Measurements from ENCODE around the gene DIP2C.
"Not testable (repeated sequence)": the region's sequence is repeated elsewhere in the genome, so short reads cannot be mapped to it uniquely, and the experiment has no call there.

DIP2C gene, protein sequence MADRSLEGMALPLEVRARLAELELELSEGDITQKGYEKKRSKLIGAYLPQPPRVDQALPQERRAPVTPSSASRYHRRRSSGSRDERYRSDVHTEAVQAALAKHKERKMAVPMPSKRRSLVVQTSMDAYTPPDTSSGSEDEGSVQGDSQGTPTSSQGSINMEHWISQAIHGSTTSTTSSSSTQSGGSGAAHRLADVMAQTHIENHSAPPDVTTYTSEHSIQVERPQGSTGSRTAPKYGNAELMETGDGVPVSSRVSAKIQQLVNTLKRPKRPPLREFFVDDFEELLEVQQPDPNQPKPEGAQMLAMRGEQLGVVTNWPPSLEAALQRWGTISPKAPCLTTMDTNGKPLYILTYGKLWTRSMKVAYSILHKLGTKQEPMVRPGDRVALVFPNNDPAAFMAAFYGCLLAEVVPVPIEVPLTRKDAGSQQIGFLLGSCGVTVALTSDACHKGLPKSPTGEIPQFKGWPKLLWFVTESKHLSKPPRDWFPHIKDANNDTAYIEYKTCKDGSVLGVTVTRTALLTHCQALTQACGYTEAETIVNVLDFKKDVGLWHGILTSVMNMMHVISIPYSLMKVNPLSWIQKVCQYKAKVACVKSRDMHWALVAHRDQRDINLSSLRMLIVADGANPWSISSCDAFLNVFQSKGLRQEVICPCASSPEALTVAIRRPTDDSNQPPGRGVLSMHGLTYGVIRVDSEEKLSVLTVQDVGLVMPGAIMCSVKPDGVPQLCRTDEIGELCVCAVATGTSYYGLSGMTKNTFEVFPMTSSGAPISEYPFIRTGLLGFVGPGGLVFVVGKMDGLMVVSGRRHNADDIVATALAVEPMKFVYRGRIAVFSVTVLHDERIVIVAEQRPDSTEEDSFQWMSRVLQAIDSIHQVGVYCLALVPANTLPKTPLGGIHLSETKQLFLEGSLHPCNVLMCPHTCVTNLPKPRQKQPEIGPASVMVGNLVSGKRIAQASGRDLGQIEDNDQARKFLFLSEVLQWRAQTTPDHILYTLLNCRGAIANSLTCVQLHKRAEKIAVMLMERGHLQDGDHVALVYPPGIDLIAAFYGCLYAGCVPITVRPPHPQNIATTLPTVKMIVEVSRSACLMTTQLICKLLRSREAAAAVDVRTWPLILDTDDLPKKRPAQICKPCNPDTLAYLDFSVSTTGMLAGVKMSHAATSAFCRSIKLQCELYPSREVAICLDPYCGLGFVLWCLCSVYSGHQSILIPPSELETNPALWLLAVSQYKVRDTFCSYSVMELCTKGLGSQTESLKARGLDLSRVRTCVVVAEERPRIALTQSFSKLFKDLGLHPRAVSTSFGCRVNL (N-terminal part only)

DNA sequence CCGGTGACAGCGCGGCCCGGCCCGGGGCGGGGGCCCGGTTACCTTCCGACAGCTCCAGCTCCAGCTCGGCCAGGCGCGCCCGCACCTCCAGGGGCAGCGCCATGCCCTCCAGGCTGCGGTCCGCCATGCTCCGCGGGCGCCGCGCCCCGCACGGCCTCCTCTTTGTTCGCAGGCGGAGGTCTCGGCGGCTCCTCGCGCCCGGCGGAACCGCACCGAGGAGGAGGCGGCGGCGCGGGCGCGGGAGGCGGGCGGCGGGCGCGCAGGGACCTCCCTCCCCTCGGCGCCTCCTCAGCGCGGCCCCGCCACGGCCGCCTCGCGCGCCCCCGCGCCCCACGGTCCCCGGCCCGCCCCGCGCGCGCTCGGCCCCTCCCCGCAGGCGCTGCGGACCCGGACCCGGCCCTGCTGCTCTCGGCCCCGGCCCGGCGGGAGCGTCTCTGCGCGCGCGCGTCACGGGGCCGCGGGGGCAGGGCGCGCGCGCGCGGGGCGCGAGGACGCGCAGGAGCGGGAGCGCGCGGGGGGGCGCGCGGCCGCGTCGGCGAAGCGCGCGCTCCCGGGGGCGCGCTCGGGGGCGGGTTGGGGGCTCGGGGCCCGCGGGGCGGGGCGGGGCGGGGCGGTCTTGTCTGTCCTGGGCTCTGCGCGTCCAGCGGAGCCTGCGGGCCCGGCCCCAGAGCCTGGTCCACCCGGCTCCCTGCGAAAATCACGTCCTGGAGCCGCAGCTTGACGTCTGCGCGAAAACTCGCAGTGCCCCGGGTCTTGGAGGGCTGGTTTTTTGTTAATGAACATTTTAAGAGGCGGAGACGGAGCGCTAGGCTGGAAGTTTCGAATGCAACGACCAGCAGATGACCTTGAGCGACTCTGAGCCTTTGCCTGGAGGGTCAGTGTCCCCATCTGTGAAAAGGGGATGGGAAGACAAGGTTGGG is at the start of gene DIP2C:
Gene DIP2C, minus strand, starts transcription at position 217 of the 920 bp plus-strand sequence. Its CDS starts 90 bp downstream, at position 127.
- DNase-seq (ENCODE audit: low spot score), result peak; percentile 85

DNA sequence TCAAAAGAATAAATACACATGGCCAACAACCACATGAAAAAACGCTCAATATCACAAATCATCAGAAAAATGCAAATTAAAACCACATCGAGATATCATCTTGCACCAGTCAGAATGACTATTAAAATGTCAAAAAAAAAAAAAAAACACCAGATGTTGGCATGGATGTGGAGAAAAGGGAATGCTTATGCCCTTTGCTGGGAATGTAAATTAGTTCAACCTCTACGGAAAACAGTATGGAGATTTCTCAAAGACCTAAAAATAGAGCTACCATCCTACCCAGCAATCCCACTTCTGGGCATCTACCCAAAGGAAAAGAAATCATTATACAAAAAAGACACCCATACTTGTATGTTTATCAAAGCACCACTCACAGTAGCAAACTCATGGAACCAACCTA is 45.0 kb upstream of the DIP2C start:
- no peak for DNase-seq (ENCODE audit: low spot score)

DNA sequence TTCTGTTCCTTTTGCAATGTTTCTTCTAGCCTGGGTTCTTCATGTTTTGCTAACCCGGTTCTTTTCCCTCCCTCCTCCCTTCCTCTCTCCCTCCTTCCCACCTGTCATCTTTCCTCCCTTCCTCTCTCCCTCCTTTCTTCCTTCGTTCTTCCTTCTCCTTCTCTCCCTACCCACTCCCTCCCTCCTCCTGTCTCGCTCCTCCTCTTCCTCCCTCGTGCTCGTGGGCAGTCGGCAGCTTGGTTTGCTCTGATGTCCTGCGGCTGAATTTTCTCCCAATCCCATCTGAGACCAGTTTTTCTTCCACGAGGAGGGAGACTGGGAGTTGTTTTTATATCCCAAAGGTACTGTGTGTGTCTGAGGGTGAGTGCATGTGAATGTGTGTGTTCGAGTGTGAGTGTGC is 43.6 kb upstream of the DIP2C start:
- no peak for DNase-seq (ENCODE audit: low spot score)

DNA sequence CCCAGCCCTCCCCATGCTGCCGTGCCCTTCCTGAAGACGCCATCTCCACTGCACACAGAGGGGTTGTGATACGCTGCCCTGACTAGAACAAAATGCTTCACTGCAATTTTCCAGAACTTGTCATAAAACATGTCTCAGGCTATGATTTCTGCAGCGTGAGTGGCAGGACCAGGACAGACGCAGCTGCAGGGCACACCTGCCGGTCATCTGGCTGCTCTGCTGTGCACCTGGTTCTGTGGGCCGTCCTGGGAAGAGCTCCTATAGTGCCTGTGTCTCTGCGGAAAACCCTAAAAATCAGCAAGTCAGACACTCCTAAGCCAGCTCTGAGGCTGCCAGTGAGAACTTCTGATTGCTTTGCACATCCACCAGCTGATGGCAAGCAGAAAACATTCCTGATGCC is 39.7 kb upstream of the DIP2C start:
- DNase-seq (ENCODE audit: low spot score), result no peak

DNA sequence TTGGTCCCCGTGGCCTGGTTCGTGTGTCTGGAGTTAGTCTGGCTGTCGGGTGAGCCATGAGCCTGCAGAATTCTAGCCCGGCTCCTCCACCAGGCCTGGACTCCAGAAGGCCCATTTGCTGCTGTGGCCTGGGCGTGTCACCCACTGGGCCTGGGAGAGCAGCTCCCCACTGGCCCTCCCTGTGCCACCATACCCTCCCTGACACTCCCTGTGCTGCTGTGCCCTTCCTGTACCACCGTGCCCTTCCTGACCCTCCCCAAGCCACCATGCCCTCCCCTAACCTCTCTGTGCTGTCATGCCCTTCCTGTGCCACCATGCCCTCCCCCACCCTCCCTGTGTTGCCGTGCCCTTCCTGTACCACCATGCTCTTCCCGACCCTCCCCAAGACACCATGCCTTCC is 39.1 kb upstream of the DIP2C start:
- no peak for DNase-seq (ENCODE audit: low spot score)

DNA sequence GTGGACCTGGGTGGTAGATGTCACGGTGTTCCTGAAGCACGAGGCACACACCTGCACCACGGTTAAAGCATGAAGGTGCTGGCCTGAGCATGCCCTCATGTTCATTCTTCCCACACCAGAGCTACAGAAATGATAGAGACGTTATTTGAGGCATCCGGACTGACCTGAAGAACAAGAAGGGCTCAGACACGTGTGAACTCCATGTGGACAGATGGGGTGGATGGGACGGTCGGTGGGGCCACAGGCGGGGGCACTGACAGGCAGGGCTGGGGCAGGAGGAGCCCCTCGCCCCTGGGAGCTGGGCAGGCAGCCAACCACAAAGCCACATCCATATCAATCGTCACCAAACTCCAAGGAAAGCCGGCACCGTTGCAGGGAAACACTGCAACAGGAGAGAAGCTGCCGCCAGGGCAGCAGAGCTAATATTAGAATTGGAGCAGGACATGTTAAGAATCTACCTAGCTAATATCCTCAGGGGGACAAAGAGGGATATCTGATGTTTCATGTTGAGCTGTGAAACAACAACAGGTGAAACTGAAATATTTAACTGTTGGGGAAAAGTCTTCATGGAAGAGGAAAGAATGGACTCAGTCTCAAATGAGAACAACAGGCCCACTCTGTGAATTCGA is 37.8 kb upstream of the DIP2C start:
- DNase-seq (ENCODE audit: low spot score), result no peak

DNA sequence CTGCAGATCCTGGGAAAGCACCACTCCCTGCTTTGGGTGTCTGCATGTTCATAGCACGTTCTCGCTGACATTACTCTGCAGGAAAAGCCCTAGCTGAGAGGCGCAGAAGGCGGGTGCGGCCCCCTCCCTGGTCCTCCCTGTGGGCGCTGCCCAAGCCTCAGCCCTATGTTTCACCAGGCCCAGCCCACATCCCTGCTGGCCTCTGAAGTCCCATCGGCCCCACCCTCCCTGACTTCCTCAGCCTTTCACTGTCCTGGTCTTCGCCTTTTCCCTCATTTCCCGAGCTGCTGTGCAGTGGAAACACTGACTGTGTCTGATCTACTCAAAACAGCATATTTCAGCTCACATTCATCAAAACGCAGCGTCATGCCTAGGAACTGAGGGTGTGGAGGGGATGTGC is 36.3 kb upstream of the DIP2C start:
- no peak for DNase-seq (ENCODE audit: low spot score)

DNA sequence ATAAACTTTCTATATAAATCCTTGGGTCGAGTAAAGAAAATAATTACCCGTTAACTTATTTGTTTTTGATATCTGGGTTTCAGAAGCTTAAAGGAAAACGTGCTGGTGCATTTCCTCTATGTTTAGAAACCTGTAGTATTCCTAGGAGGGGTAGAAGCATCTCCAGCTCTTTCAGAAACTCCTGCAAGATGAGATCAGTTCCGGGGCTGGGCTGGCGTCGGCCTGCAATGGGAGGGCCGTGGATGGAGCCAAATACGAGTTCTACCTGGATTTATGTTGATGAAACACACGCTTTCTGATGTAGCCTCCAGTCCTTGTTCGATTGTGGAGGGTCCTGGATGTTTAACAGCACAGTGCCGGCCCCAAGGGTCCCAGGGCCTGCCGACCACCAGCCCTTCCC is 35.8 kb upstream of the DIP2C start:
- no peak for DNase-seq (ENCODE audit: low spot score)

DNA sequence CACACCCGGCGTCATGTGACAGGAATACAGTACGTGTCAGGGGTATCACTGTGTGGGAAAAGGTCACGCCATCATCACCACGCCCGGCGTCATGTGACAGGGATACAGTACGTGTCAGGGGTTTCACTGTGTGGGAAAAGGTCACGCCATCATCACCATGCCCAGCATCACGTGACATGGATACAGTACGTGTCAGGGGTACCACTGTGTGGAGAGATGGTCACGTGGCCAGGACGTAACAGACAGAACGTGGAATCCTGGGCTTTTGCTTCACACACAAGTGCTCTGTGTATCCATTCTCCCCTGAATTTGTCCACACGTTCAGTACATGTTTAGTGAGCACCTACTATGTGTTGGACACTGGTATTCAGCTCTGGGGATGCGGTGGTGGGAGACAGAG is 34.5 kb upstream of the DIP2C start:
- no peak for DNase-seq (ENCODE audit: low spot score)

DNA sequence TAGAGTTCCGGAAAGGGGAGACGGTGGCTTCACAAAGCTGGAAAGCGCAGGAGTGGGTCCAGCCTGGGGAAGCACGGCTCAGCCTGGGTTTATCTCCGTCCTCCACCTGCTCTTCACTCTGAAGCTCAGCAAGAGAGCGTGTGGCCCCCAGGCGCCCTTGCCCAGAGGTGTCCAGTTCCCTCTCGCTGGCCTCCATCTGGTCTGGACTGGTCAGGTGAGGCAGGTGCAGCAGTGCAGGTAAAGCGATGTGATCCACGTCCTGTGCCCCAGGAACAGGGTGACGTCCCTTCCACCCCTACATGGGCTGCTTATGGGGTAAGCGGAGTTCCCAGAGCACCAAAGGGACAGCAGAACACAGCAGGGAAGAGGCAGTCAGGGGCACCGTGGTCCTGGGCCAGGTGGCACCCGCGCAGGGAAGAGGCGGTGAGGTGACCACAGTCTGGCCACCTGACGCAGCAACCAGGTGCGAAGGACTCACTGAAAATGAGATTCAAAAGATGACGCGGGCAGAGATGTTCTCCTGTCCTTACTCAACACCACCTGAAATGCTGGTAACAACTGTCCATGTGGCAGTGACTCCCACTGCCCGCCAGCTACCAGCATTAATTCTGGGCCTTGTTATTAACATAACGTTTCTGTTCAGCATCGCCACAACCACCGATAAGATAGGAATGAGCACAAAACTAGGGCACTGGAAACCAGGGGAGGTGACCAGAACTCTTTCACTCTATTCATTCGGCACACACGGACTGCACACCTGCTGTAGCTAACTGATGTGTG is 33.0 kb upstream of the DIP2C start:
- DNase-seq (ENCODE audit: low spot score), result no peak

DNA sequence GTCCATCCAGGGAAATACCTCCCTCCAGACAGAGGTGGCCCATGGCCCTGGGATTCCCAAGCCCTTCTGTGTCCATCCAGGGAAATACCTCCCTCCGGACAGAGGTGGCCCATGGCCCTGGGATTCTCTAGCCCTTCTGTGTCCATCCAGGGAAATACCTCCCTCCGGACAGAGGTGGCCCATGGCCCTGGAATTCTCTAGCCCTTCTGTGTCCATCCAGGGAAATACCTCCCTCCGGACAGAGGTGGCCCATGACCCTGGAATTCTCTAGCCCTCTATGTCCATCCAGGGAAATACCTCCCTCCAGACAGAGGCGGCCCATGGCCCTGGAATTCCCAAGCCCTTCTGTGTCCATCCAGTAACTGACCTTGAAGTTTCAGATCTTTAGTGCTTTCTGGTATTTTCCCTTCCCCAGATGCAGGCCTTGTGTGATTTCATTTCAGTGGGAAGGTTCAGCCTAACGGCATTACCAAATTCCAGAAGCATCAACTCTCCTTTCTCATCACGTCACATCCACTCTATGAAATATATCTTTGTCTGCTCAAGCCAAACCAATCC is 28.8 kb upstream of the DIP2C start:
- no peak for DNase-seq (ENCODE audit: low spot score)

DNA sequence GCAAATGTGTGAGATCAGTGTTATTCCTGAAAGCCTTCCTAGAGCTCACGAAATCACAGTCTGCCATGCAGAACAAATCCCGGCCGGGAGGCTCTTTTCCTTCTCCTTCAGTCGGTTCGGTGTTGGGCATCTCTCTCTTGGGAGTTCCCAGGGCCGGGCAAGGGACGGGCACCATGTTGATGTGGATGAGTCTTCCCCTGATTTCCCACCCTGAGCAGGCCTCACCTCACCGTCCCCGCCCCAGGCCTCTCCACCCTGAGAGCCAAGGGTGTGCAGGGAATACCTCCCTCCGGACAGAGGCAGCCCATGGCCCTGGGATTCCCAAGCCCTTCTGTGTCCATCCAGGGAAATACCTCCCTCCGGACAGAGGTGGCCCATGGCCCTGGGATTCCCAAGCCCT is 28.0 kb upstream of the DIP2C start:
- DNase-seq (ENCODE audit: low spot score), result no peak

DNA sequence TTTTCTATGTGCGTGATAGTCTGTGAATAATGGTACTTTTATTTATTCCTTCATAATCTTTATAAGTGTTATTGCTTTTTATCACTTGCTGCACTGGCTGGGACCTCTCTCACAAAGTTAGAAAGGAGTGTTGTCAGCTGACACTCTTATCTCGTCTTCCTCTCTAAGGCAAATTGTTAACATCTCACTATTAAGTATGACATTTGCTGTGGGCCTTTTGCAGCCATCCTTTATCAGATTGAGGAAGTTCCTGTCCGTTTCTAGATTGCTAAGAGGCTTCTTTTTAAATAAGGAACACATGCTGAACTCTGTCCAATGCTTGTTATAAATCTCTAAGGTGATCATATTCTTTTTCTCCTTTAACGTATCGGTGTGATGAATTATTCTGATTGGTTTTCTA is 27.4 kb upstream of the DIP2C start:
- DNase-seq (ENCODE audit: low spot score), result no peak

DNA sequence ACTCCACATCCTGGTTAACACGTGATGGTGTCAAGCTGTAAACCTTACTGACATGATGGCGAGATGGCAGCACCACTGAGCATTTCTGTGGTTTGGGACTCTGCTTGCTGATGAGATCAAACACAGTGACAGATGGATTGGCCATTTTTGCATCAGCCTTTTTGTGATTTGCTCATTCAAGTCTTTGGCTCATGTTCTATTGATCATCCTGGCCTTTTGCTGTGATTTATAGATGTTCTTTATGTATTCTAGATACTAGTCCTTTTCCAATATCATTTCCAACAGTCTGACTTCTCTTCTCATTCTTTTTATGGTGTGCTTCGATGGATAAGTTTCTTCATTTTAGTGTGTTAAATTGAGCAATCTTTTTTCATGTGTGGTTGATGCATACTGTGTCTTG is 24.7 kb upstream of the DIP2C start:
- no peak for DNase-seq (ENCODE audit: low spot score)

DNA sequence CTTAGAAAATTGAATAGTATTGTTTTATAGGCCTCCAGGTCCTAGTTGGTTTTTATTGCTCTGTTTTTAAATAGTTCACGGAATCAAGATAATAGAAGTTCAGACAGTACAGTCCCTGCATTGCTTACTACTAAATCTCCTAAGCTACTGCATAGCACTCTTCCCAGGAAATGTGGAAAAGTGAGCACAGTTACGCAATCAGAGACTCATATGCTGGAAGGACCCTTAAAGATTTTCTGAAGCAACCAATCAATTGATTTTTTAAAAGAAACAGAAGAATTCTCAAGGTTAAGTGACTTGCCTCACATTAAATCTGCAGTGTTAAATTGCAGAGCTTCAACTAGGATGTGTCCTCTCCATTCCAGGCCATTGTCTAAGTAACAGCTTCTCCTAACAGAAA is 23.1 kb upstream of the DIP2C start:
- DNase-seq (ENCODE audit: low spot score), result no peak

DNA sequence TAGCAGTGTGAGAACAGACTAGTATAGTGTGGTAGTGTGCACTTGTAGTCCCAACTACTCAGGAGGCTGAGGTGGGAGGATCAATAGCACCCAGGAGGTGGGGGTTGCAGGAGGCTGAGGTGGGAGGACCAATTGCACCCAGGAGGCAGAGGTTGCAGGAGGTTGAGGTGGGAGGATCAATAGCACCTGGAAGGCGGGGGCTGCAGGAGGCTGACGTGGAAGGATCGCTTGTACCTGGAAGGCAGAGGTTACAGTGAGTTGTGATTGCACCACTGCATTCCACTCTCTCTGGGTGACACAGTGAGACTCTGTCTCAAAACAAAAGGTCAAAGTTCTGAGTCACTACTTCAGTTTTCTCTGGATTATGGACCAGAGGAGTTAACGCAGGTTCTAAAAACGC is 22.6 kb upstream of the DIP2C start:
- no peak for DNase-seq (ENCODE audit: low spot score)

DNA sequence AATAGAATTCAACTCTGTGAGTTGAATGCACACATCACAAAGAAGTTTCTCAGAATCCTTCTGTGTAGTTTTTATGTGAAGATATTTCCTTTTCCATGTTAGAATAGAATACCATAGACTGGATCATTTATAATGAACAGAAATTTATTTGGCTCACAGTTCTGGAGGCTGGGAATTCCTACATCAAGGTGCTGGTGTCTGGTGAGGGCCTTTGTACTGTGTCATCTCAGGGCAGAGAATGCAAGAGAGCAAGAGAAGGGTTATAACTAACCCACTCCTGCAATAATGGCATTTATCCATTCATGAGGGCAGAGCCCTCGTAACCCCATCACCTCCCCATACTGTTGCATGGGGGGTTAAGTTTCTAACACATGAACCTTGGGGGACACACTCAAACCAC is 18.4 kb upstream of the DIP2C start:
- no peak for DNase-seq (ENCODE audit: low spot score)

DNA sequence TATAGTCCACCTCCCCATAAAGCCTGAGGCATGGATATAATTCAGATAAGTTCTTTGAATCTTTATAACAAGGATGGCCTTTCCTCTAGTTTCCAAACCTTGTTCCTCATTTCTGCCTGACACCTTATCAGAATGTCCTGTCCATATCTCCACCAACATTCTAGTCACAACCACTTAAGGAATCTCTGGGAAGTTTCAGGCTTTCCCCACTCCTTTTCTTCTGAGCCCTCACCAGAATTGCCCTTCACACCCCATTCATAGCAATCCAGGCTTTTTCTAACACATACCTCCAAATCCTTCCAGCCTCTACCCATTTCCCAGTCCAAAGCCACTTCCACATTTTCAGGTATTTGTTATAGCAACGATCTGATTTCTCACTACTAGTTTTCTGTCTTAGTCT is 18.0 kb upstream of the DIP2C start:
- no peak for DNase-seq (ENCODE audit: low spot score)

DNA sequence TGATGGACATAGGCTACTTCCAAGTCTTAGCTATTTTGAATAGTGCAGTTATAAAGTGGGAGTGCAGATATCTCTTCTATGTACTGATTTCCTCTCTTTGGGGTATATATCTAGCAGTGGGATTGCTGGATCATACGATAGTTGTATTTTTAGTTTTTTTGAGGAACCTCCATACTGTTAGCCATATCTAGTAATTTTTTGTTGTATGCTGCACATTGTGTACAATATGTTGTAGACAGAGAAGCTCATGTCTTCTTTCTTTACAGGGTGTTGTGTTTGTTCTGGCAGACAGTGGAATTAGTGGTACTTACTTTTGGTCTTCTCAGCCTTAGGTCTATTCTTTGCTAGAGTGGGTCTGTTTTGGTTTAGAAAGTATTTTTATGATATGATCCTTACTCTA is 13.7 kb upstream of the DIP2C start:
- no peak for DNase-seq (ENCODE audit: low spot score)

DNA sequence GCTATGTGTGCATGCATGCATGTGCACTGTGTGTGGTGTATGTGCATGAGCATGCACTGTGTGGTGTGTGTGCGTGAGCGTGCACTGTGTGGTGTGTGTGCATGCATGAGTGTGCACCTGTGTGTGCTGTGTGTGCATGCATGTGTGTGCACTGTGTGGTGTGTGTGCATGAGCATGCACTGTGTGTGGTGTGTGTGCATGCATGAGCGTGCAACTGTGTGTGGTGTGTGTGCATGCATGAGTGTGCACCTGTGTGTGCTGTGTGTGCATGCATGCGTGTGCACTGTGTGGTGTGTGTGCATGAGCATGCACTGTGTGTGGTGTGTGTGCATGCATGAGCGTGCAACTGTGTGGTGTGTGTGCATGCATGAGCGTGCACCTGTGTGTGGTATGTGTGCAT is 10.7 kb upstream of the DIP2C start:
- DNase-seq (ENCODE audit: low spot score), result not testable (repeated sequence)

All from ecto neural progenitor cell (in vitro differentiated cells).